ENCODE measurements around the gene MTMR2. TPM values are rescaled to one million over a fixed set of nuclear protein-coding genes. Genes with fewer than 3 reads are reported as not detected.

MTMR2 gene
- total and polyA plus RNA-seq, 2 donors (not counting 1 experiment from before 2014, with no cell fraction given): 29.2 to 48.2 TPM

- Histone ChIP-seq H3K4me3 (replicated peaks in 1 of 4; ENCODE audit: control extremely low read depth in 1 of 4, insufficient read depth in 1 of 4, low read depth in 3 of 4, low read length in 4 of 4) (no peak overlapping the region), H3K79me2 (ENCODE audit: control insufficient read depth, insufficient read depth, low read length) (no peaks in the 10 kb centered on the region), H3K27me3 (ENCODE audit: control insufficient read depth, insufficient read depth, low read length) (no peaks in the 10 kb centered on the region), H3K27ac (ENCODE audit: insufficient read depth, low read length) (no peak overlapping the region), H3K4me1 (ENCODE audit: control insufficient read depth, extremely low read depth, insufficient read depth, low read length) (peaks cover 23% of the 10 kb centered on the region), H3K4me2 (ENCODE audit: extremely low read depth, insufficient read depth, low read length) (no peak overlapping the region), H3K9me3 (ENCODE audit: control insufficient read depth, insufficient read depth, low read depth, low read length) (no peaks in the 10 kb centered on the region), H3K36me3 (ENCODE audit: control insufficient read depth, insufficient read depth, low read length) (peaks cover 4% of the 10 kb centered on the region), H2AFZ (ENCODE audit: low read length) (no peak overlapping the region), H3K9ac (ENCODE audit: insufficient read depth, low read length) (no peak overlapping the region), H4K20me1 (ENCODE audit: control insufficient read depth, extremely low read depth, insufficient read depth, low read length) (no peaks in the 10 kb centered on the region)
- DNase-seq (ENCODE audit: low read depth in 2 of 2): peak; percentile 49 to 50
- TF ChIP-seq CTCF (conservative IDR thresholded peaks at IDR 0.05 in 1 of 2, IDR thresholded peaks at IDR 0.05 in 1 of 2; ENCODE audit: low read depth in 1 of 2, low read length in 2 of 2) (no peak), EZH2 (IDR thresholded peaks at IDR 0.05; ENCODE audit: low read length, missing control alignments) (no peak)
These were observed 88.6 kb downstream of the MTMR2 start for GRCh38 chr11:95835351-95835750.

- H3K9ac ChIP-seq (ENCODE audit: insufficient read depth, low read length): no peak overlapping the region
- no peak overlapping the region for H3K4me3 ChIP-seq (replicated peaks in 1 of 4; ENCODE audit: control extremely low read depth in 1 of 4, insufficient read depth in 1 of 4, low read depth in 3 of 4, low read length in 4 of 4)
- no peak for DNase-seq (ENCODE audit: low read depth in 2 of 2)
- no peak overlapping the region for H3K4me2 ChIP-seq (ENCODE audit: extremely low read depth, insufficient read depth, low read length)
- H3K27me3 ChIP-seq (ENCODE audit: control insufficient read depth, insufficient read depth, low read length): no peaks in the 10 kb centered on the region
- no peaks in the 10 kb centered on the region for H3K79me2 ChIP-seq (ENCODE audit: control insufficient read depth, insufficient read depth, low read length)
- H4K20me1 ChIP-seq (ENCODE audit: control insufficient read depth, extremely low read depth, insufficient read depth, low read length): no peaks in the 10 kb centered on the region
- peaks cover 25% of the 10 kb centered on the region for H3K4me1 ChIP-seq (ENCODE audit: control insufficient read depth, extremely low read depth, insufficient read depth, low read length)
- TF ChIP-seq CTCF (conservative IDR thresholded peaks at IDR 0.05 in 1 of 2, IDR thresholded peaks at IDR 0.05 in 1 of 2; ENCODE audit: low read depth in 1 of 2, low read length in 2 of 2): no peak
- no peak for TF ChIP-seq EZH2 (IDR thresholded peaks at IDR 0.05; ENCODE audit: low read length, missing control alignments)
- H2AFZ ChIP-seq (ENCODE audit: low read length): no peak overlapping the region
- H3K9me3 ChIP-seq (ENCODE audit: control insufficient read depth, insufficient read depth, low read depth, low read length): no peaks in the 10 kb centered on the region
- no peak overlapping the region for H3K27ac ChIP-seq (ENCODE audit: insufficient read depth, low read length)
- H3K36me3 ChIP-seq (ENCODE audit: control insufficient read depth, insufficient read depth, low read length): peaks cover 4% of the 10 kb centered on the region
These were observed 90.5 kb downstream of the MTMR2 start for GRCh38 chr11:95833378-95833777.

- H3K27ac ChIP-seq (ENCODE audit: insufficient read depth, low read length): peak overlapping the region; percentile 63
- H3K4me2 ChIP-seq (ENCODE audit: extremely low read depth, insufficient read depth, low read length): no peak overlapping the region
These were observed 91.1 kb downstream of the MTMR2 start for GRCh38 chr11:95832763-95833162.

More at GRCh38 chr11:95832763-95833162, 91.1 kb downstream of the MTMR2 start:
- H3K36me3 ChIP-seq (ENCODE audit: control insufficient read depth, insufficient read depth, low read length): peaks cover 4% of the 10 kb centered on the region
- H2AFZ ChIP-seq (ENCODE audit: low read length): no peak overlapping the region
- DNase-seq (ENCODE audit: low read depth in 2 of 2): peak; percentile 83 to 88
- H4K20me1 ChIP-seq (ENCODE audit: control insufficient read depth, extremely low read depth, insufficient read depth, low read length): no peaks in the 10 kb centered on the region
- H3K79me2 ChIP-seq (ENCODE audit: control insufficient read depth, insufficient read depth, low read length): no peaks in the 10 kb centered on the region
- no peaks in the 10 kb centered on the region for H3K9me3 ChIP-seq (ENCODE audit: control insufficient read depth, insufficient read depth, low read depth, low read length)
- H3K27me3 ChIP-seq (ENCODE audit: control insufficient read depth, insufficient read depth, low read length): no peaks in the 10 kb centered on the region
- no peak overlapping the region for H3K9ac ChIP-seq (ENCODE audit: insufficient read depth, low read length)
- TF ChIP-seq CTCF (conservative IDR thresholded peaks at IDR 0.05 in 1 of 2, IDR thresholded peaks at IDR 0.05 in 1 of 2; ENCODE audit: low read depth in 1 of 2, low read length in 2 of 2) (no peak), EZH2 (IDR thresholded peaks at IDR 0.05; ENCODE audit: low read length, missing control alignments) (no peak)
- no peak overlapping the region for H3K4me3 ChIP-seq (replicated peaks in 1 of 4; ENCODE audit: control extremely low read depth in 1 of 4, insufficient read depth in 1 of 4, low read depth in 3 of 4, low read length in 4 of 4)
- H3K4me1 ChIP-seq (ENCODE audit: control insufficient read depth, extremely low read depth, insufficient read depth, low read length): peaks cover 25% of the 10 kb centered on the region

Measured in fibroblast of lung (primary cell).